Measurements from ENCODE around the gene CCDC14. TPM values are rescaled to one million over a fixed set of nuclear protein-coding genes. Genes with fewer than 3 reads are reported as not detected.

CCDC14 gene
- total and polyA plus RNA-seq, 9 of the 15 experiments (the other 6 are each of a cell fraction or from before 2014, with no cell fraction given), result 18.6 to 107 (median 57.3) TPM

DNA sequence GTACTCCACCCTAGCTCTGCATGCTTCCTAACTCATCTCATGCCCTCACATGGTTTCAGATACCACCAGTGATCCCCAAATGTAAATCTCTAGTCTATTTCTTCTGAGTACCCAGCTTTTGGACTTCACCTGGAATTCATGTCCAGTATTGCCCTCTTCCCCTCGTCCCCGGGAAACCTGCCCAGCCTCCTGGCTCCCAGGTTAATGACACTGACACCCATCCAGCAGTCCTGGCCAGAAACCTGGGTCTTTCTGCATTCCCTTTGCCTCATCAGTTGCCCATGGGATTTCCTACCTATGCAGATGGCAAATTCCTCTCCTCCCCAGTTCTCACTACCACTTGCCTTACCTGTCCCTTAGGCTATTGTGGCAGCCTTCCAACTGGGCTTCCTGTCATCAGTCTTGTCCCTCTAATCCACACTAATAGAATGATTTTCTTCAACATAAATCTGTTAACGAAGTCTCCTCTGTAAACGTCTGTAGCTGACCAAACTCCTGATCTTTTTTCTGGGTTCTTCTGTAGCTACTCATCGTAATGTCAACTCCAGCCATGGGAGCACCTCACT lies 61.6 kb downstream of the CCDC14 start:
- no peaks in the 10 kb centered on the region for H3K27me3 ChIP-seq (ENCODE audit: control insufficient read depth in 2 of 2, insufficient read depth in 2 of 2, low read length in 2 of 2)
- TF ChIP-seq CCNT2 (IDR thresholded peaks at IDR 0.05; ENCODE audit: borderline replicate concordance, extremely low read depth, insufficient read length, low read depth, low read length), result no peak
- no peak for TF ChIP-seq XRCC3 (IDR thresholded peaks at IDR 0.05)
- no peak for TF ChIP-seq ZNF133 (CRISPR knock-in tag; IDR thresholded peaks at IDR 0.05)
- no peak for TF ChIP-seq POLR2AphosphoS2 (IDR thresholded peaks at IDR 0.05; ENCODE audit: low read length)
- TF ChIP-seq, protein P1, sequence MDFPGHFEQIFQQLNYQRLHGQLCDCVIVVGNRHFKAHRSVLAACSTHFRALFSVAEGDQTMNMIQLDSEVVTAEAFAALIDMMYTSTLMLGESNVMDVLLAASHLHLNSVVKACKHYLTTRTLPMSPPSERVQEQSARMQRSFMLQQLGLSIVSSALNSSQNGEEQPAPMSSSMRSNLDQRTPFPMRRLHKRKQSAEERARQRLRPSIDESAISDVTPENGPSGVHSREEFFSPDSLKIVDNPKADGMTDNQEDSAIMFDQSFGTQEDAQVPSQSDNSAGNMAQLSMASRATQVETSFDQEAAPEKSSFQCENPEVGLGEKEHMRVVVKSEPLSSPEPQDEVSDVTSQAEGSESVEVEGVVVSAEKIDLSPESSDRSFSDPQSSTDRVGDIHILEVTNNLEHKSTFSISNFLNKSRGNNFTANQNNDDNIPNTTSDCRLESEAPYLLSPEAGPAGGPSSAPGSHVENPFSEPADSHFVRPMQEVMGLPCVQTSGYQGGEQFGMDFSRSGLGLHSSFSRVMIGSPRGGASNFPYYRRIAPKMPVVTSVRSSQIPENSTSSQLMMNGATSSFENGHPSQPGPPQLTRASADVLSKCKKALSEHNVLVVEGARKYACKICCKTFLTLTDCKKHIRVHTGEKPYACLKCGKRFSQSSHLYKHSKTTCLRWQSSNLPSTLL (IDR thresholded peaks at IDR 0.05), result no peak
- TF ChIP-seq ZNF239 (CRISPR knock-in tag; IDR thresholded peaks at IDR 0.05), result no peak
- no peak for TF ChIP-seq ZNF785 (CRISPR knock-in tag; IDR thresholded peaks at IDR 0.05)
- TF ChIP-seq, protein P2, sequence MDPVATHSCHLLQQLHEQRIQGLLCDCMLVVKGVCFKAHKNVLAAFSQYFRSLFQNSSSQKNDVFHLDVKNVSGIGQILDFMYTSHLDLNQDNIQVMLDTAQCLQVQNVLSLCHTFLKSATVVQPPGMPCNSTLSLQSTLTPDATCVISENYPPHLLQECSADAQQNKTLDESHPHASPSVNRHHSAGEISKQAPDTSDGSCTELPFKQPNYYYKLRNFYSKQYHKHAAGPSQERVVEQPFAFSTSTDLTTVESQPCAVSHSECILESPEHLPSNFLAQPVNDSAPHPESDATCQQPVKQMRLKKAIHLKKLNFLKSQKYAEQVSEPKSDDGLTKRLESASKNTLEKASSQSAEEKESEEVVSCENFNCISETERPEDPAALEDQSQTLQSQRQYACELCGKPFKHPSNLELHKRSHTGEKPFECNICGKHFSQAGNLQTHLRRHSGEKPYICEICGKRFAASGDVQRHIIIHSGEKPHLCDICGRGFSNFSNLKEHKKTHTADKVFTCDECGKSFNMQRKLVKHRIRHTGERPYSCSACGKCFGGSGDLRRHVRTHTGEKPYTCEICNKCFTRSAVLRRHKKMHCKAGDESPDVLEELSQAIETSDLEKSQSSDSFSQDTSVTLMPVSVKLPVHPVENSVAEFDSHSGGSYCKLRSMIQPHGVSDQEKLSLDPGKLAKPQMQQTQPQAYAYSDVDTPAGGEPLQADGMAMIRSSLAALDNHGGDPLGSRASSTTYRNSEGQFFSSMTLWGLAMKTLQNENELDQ (CRISPR knock-in tag; IDR thresholded peaks at IDR 0.05; ENCODE audit: borderline replicate concordance), result no peak
- TF ChIP-seq RFX5 (IDR thresholded peaks at IDR 0.05; ENCODE audit: low read depth, low read length), result no peak
- TF ChIP-seq TEAD4 (IDR thresholded peaks at IDR 0.05; ENCODE audit: low read length), result no peak
- no peak for TF ChIP-seq TEAD4 (CRISPR knock-in tag; IDR thresholded peaks at IDR 0.05; ENCODE audit: borderline replicate concordance)
- no peak for TF ChIP-seq HDAC8 (tag; IDR thresholded peaks at IDR 0.05)
- TF ChIP-seq HEY1 (CRISPR knock-in tag; IDR thresholded peaks at IDR 0.05; ENCODE audit: borderline replicate concordance), result no peak
- no peak overlapping the region for H3K4me3 ChIP-seq
- CTCF ChIA-PET (ENCODE audit: low intra/inter-chr PET ratio), result no interaction called here
- no peaks in the 10 kb centered on the region for H4K20me1 ChIP-seq (replicated peaks; ENCODE audit: control insufficient read depth, insufficient read depth, low read length)
- intact Hi-C loops (cut with micrococcal nuclease) (no loop called here), in situ Hi-C loops (cut with MboI) (no loop called here)
- ATAC-seq (no peak), FAIRE-seq (no peak), DNase-seq (ENCODE audit: extremely low read depth in 1 of 4, low spot score in 3 of 4) (no peak)
- no peaks in the 10 kb centered on the region for H3K9me1 ChIP-seq (ENCODE audit: control insufficient read depth, insufficient read depth, low read length)
- no peaks in the 10 kb centered on the region for H3K9me3 ChIP-seq (replicated peaks; ENCODE audit: control insufficient read depth, insufficient read depth, low read depth, low read length)
- no peaks in the 10 kb centered on the region for H3K4me1 ChIP-seq (replicated peaks in 1 of 2; ENCODE audit: control insufficient read depth in 2 of 2, insufficient read depth in 2 of 2, low read length in 2 of 2)
- POLR2A ChIA-PET, result interaction anchor here (1.1 kb wide), 1 partner anchor 12 kb away, joined by 3 read pairs; no protein-coding TSS in a partner anchor
- H2AFZ ChIP-seq (ENCODE audit: low read depth, low read length), result no peak overlapping the region
- no peak overlapping the region for H3K27ac ChIP-seq (ENCODE audit: extremely low read depth, low read depth, low read length)
- 0% methylated on average over 3 of the region's 5 CpGs for WGBS (ENCODE audit: insufficient coverage, low coverage, missing lambda C conversion rate)
- BruUV-seq (replicated peaks), result no TSS peak
- H3K79me2 ChIP-seq (ENCODE audit: control insufficient read depth, insufficient read depth, low read length), result no peaks in the 10 kb centered on the region
- H3K9ac ChIP-seq (ENCODE audit: insufficient read depth in 1 of 2, low read depth in 2 of 2, low read length in 2 of 2), result no peak overlapping the region
- no peak overlapping the region for H3K4me2 ChIP-seq (ENCODE audit: insufficient read depth, low read length)
- no peaks in the 10 kb centered on the region for H3K36me3 ChIP-seq (ENCODE audit: control insufficient read depth, insufficient read depth, low read length)
